Measurements from ENCODE around the gene HHEX. TPM values are rescaled to one million over a fixed set of nuclear protein-coding genes. Genes with fewer than 3 reads are reported as not detected.

Gene HHEX
- total and polyA plus RNA-seq, 10 of the 15 experiments (the other 5 are each of a cell fraction or from before 2014, with no cell fraction given), result 3.9 to 32.8 (median 16.4) TPM

DNA sequence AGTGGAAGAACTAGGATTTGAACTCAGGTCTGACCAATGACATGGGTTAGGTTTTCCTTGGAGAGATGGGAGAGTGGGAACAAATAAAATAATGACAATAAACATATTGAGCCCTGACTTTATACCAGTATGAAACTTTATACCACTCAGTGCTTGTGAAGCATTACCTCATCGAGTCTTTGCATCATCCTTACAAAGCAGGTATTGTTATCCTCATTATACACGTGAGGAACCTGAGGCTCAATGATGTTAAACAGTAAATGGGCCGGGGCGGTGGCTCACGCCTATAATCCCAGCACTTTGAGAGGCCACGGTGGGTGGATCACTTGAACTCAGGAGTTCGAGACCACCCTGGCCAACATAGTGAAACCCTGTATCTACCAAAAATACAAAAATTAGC, 47.7 kb downstream of the HHEX start:
- WGBS (ENCODE audit: insufficient coverage, insufficient replicate concordance, low lambda C conversion rate, missing lambda C conversion rate), result 84% methylated on average over 7 of the region's 7 CpGs
- intact Hi-C loops (cut with micrococcal nuclease; ENCODE audit: unreplicated experiment) (no loop called here), in situ Hi-C loops (cut with MboI) (no loop called here)
- FAIRE-seq, result no peak
- ChIA-PET CTCF (no interaction called here), SMC1A (ENCODE audit: uncharacterized antibody, unreplicated experiment) (no interaction called here), POLR2A (no interaction called here), RAD21 (ENCODE audit: unreplicated experiment) (no interaction called here)
- H4K20me1 ChIP-seq (ENCODE audit: control insufficient read depth, insufficient read depth), result no peaks in the 10 kb centered on the region
- peaks cover 6% of the 10 kb centered on the region; the same call in 2 of the 3 replicates for H3K9me3 ChIP-seq (replicated peaks; ENCODE audit: control insufficient read depth, insufficient read depth, low read length)
- no peaks in the 10 kb centered on the region for H3K27me3 ChIP-seq (replicated peaks in 1 of 2; ENCODE audit: control insufficient read depth in 2 of 2, insufficient read depth in 2 of 2, low read length in 1 of 2)
- no peak overlapping the region for H3K4me3 ChIP-seq
- no peak overlapping the region for H3K9ac ChIP-seq (ENCODE audit: control insufficient read depth, insufficient read depth, low read length)
- H3K79me2 ChIP-seq (ENCODE audit: control insufficient read depth, insufficient read depth, low read length), result no peaks in the 10 kb centered on the region
- no peak for TF ChIP-seq EP300 (IDR thresholded peaks at IDR 0.05; ENCODE audit: borderline replicate concordance in 1 of 2, control insufficient read depth in 1 of 2, low read depth in 2 of 2, low read length in 2 of 2)
- no peak for TF ChIP-seq FOXM1 (IDR thresholded peaks at IDR 0.05; ENCODE audit: low read depth, low read length)
- TF ChIP-seq IKZF2 (IDR thresholded peaks at IDR 0.05), result no peak
- no peak for TF ChIP-seq SREBF2 (IDR thresholded peaks at IDR 0.05; ENCODE audit: low read length)
- ATAC-seq, result no peak
- no peak overlapping the region for H3K4me2 ChIP-seq (ENCODE audit: control insufficient read depth, insufficient read depth)
- H3K36me3 ChIP-seq (ENCODE audit: control insufficient read depth in 2 of 2, insufficient read depth in 2 of 2, low read length in 1 of 2), result no peaks in the 10 kb centered on the region
- no TSS peak for BruUV-seq (replicated peaks)
- no peak overlapping the region for H2AFZ ChIP-seq (ENCODE audit: control insufficient read depth, low read depth, low read length)
- H3K27ac ChIP-seq (ENCODE audit: control insufficient read depth, insufficient read depth), result no peak overlapping the region
- DNase-seq (ENCODE audit: low read depth, low spot score), result no peak
- H3K4me1 ChIP-seq (ENCODE audit: control insufficient read depth, insufficient read depth, low read length), result peaks cover 21% of the 10 kb centered on the region

GRCh38 chr10:92740762-92741161, 51.0 kb downstream of the HHEX start:
- H4K20me1 ChIP-seq (ENCODE audit: control insufficient read depth, insufficient read depth), result no peaks in the 10 kb centered on the region
- H3K4me2 ChIP-seq (ENCODE audit: control insufficient read depth, insufficient read depth), result no peak overlapping the region
- no peak overlapping the region for H2AFZ ChIP-seq (ENCODE audit: control insufficient read depth, low read depth, low read length)
- no peak for DNase-seq (ENCODE audit: low read depth, low spot score)
- no peak overlapping the region for H3K27ac ChIP-seq (ENCODE audit: control insufficient read depth, insufficient read depth)
- POLR2A ChIA-PET, result interaction anchor here (0.5 to 1.5 kb wide), 4 partner anchors 16 to 193 kb away, joined by 4 to 8 read pairs (median 5); no protein-coding TSS in a partner anchor
- BruUV-seq (replicated peaks), result no TSS peak
- no peaks in the 10 kb centered on the region for H3K79me2 ChIP-seq (ENCODE audit: control insufficient read depth, insufficient read depth, low read length)
- no peak for ATAC-seq
- SMC1A ChIA-PET (ENCODE audit: uncharacterized antibody, unreplicated experiment), result interaction anchor here (1.0 to 4.7 kb wide), 5 partner anchors 11 to 62 kb away, joined by 3 to 36 read pairs (median 4); no protein-coding TSS in a partner anchor
- H3K27me3 ChIP-seq (replicated peaks in 1 of 2; ENCODE audit: control insufficient read depth in 2 of 2, insufficient read depth in 2 of 2, low read length in 1 of 2), result no peaks in the 10 kb centered on the region
- 79% methylated on average over 3 of the region's 3 CpGs for WGBS (ENCODE audit: insufficient coverage, insufficient replicate concordance, low lambda C conversion rate, missing lambda C conversion rate)
- peaks cover 35% of the 10 kb centered on the region for H3K4me1 ChIP-seq (ENCODE audit: control insufficient read depth, insufficient read depth, low read length)
- no peak for FAIRE-seq
- intact Hi-C loops (cut with micrococcal nuclease; ENCODE audit: unreplicated experiment), result loop anchor here (5.0 kb wide), 2 partner anchors 48 to 133 kb away; no protein-coding TSS in a partner anchor
- no peaks in the 10 kb centered on the region for H3K36me3 ChIP-seq (ENCODE audit: control insufficient read depth in 2 of 2, insufficient read depth in 2 of 2, low read length in 1 of 2)
- no peak overlapping the region for H3K9ac ChIP-seq (ENCODE audit: control insufficient read depth, insufficient read depth, low read length)
- in situ Hi-C loops (cut with MboI), result no loop called here
- CTCF ChIA-PET, result interaction anchor here (0.6 to 0.9 kb wide), 3 partner anchors 8 to 339 kb away, joined by 3 to 4 read pairs (median 3); no protein-coding TSS in a partner anchor
- RAD21 ChIA-PET (ENCODE audit: unreplicated experiment), result interaction anchor here (0.8 kb wide), 1 partner anchor 43 kb away, joined by 3 read pairs; no protein-coding TSS in a partner anchor
- H3K4me3 ChIP-seq, result no peak overlapping the region
- peaks cover 6% of the 10 kb centered on the region; the same call in 2 of the 3 replicates for H3K9me3 ChIP-seq (replicated peaks; ENCODE audit: control insufficient read depth, insufficient read depth, low read length)
- TF ChIP-seq ELK1 (IDR thresholded peaks at IDR 0.05; ENCODE audit: low read depth, low read length), result no peak
- TF ChIP-seq WRNIP1 (IDR thresholded peaks at IDR 0.05; ENCODE audit: borderline replicate concordance, low read depth, low read length), result no peak
- TF ChIP-seq PRDM15 (CRISPR knock-in tag; IDR thresholded peaks at IDR 0.05), result no peak
- TF ChIP-seq, protein P1, sequence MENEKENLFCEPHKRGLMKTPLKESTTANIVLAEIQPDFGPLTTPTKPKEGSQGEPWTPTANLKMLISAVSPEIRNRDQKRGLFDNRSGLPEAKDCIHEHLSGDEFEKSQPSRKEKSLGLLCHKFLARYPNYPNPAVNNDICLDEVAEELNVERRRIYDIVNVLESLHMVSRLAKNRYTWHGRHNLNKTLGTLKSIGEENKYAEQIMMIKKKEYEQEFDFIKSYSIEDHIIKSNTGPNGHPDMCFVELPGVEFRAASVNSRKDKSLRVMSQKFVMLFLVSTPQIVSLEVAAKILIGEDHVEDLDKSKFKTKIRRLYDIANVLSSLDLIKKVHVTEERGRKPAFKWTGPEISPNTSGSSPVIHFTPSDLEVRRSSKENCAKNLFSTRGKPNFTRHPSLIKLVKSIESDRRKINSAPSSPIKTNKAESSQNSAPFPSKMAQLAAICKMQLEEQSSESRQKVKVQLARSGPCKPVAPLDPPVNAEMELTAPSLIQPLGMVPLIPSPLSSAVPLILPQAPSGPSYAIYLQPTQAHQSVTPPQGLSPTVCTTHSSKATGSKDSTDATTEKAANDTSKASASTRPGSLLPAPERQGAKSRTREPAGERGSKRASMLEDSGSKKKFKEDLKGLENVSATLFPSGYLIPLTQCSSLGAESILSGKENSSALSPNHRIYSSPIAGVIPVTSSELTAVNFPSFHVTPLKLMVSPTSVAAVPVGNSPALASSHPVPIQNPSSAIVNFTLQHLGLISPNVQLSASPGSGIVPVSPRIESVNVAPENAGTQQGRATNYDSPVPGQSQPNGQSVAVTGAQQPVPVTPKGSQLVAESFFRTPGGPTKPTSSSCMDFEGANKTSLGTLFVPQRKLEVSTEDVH (IDR thresholded peaks at IDR 0.05; ENCODE audit: low read depth, partially characterized antibody), result no peak
